Left lung (tissue), 10 donors: ENCODE measurements around the gene CST3. TPM values are rescaled to one million over a fixed set of nuclear protein-coding genes. Genes with fewer than 3 reads are reported as not detected.
"Not testable (repeated sequence)": the region's sequence is repeated elsewhere in the genome, so short reads cannot be mapped to it uniquely, and the experiment has no call there.

Source experiments
- ATAC-seq: fragments of 200-7000 bp; cut with Tn5 transposase; one replicate; pipeline ENCODE4 v1.9.1; 2020; ENCODE audit warnings: moderate library complexity
- DNase-seq, 4 donors: peaks; one replicate each; pipeline ENCODE4 v3.0.0-alpha.2; 2013 to 2020
- H3K27ac ChIP-seq, 2 donors: fragments of 200-600 bp; sonication (generic) in 1 of 2; one replicate each; pipeline versions ENCODE4 v1.5.0 to v1.8.0; 2020 to 2021
- H3K27me3 ChIP-seq, 2 donors: fragments of 200-600 bp; sonication (generic) in 1 of 2; one replicate each; pipeline versions ENCODE4 v1.5.0 to v1.8.0; 2020 to 2021
- H3K36me3 ChIP-seq, 2 donors: fragments of 200-600 bp; sonication (generic) in 1 of 2; one replicate each; pipeline versions ENCODE4 v1.5.0 to v1.8.0; 2020 to 2021
- H3K4me1 ChIP-seq, 2 donors: fragments of 200-600 bp; one replicate each; pipeline ENCODE4 v1.8.0; 2021
- H3K4me3 ChIP-seq, 2 donors: fragments of 200-600 bp; sonication (generic) in 1 of 2; one replicate each; pipeline versions ENCODE4 v1.5.0 to v1.8.0; 2020 to 2021; ENCODE audit warnings: mild to moderate bottlenecking in 1 of 2
- H3K9me3 ChIP-seq, 2 donors: fragments of 200-600 bp; sonication (generic) in 1 of 2; one replicate each; pipeline versions ENCODE4 v1.5.0 to v1.8.0; 2020 to 2021
- CTCF ChIP-seq, 2 donors: fragments of 200-600 bp; sonication (generic) in 1 of 2; IDR thresholded peaks; one replicate each; pipeline versions ENCODE4 v1.5.0 to v1.8.0; 2021; ENCODE audit warnings: antibody characterized with exemption in 2 of 2
- intact Hi-C, 2 donors: fragments of 100-400 bp; cut with DNase I; formaldehyde crosslinking; loops; one replicate each; pipeline versions ENCODE4 v1.11.2 to v1.14.2; 2022
- polyA plus RNA-seq, 6 donors: library from polyadenylated mRNA; unstranded; fragments of 120-200 nt; gene quantifications; one replicate each; pipeline ENCODE4 v1.2.1, GENCODE V29; 2013; ENCODE audit not compliant: insufficient read length in 6 of 6
- total RNA-seq, 2 donors: library from RNA; stranded (reverse); fragmentation: NEBNext Ultra II Directional; extraction: Animal tissue kit (Norgen Biotek cat#: 25700); gene quantifications; one replicate each; pipeline ENCODE4 v1.2.1, GENCODE V29; 2021
- donor health status: DM: no; HTN: yes; CAD: no.
- donor health status: DM: no; HTN: no; CAD: no.

CST3 gene
- total and polyA plus RNA-seq, 8 donors, result 145 to 714 (median 163) TPM

- H3K4me3 ChIP-seq, result no peak overlapping the region
- no peaks in the 10 kb centered on the region for H3K9me3 ChIP-seq
- no peak for TF ChIP-seq CTCF (IDR thresholded peaks at IDR 0.05)
- peaks cover 0 to 10% of the 10 kb centered on the region in 2 donors for H3K4me1 ChIP-seq
- intact Hi-C loops, result no loop called here
- no peak for ATAC-seq
- no peaks in the 10 kb centered on the region for H3K27me3 ChIP-seq
- DNase-seq, result no peak
- H3K27ac ChIP-seq, result peak overlapping the region; percentile 82
- H3K36me3 ChIP-seq, result no peaks in the 10 kb centered on the region
Measured at GRCh38 chr20:23623666-23624323, 14.0 kb downstream of the CST3 start.

- Histone ChIP-seq H3K36me3 (no peaks in the 10 kb centered on the region), H3K27me3 (no peaks in the 10 kb centered on the region), H3K4me1 (peaks cover 0 to 10% of the 10 kb centered on the region in 2 donors), H3K4me3 (peak overlapping the region in 1 of 2 donors; percentile 16), H3K27ac (peak overlapping the region; percentile 82), H3K9me3 (no peaks in the 10 kb centered on the region)
- ATAC-seq (peak; percentile 93), DNase-seq (peak in 2 of 4 donors; percentile 74 to 90)
- TF ChIP-seq CTCF (IDR thresholded peaks at IDR 0.05), result no peak
- intact Hi-C loops, result no loop called here
Measured at GRCh38 chr20:23622839-23623343, 14.9 kb downstream of the CST3 start.

GRCh38 chr20:23622401-23622800, 15.4 kb downstream of the CST3 start:
- DNase-seq, H3K4me3 ChIP-seq, H3K9me3 ChIP-seq, intact Hi-C loops, H3K4me1 ChIP-seq, H3K36me3 ChIP-seq, H3K27me3 ChIP-seq, ATAC-seq: not testable (repeated sequence)
- H3K27ac ChIP-seq, result peak overlapping the region; percentile 82

GRCh38 chr20:23620670-23621386, 16.9 kb downstream of the CST3 start:
- H3K4me1 ChIP-seq, H3K36me3 ChIP-seq, H3K9me3 ChIP-seq, H3K27me3 ChIP-seq, DNase-seq, intact Hi-C loops, H3K4me3 ChIP-seq, H3K27ac ChIP-seq, ATAC-seq: not testable (repeated sequence)

- no peaks in the 10 kb centered on the region for H3K9me3 ChIP-seq
Measured at GRCh38 chr20:23614163-23614562, 23.6 kb downstream of the CST3 start.

More at GRCh38 chr20:23614163-23614562, 23.6 kb downstream of the CST3 start:
- no peak for ATAC-seq
- Histone ChIP-seq H3K27me3 (no peaks in the 10 kb centered on the region), H3K4me3 (no peak overlapping the region), H3K27ac (no peak overlapping the region), H3K36me3 (no peaks in the 10 kb centered on the region), H3K4me1 (no peaks in the 10 kb centered on the region)
- no peak for DNase-seq
- no peak for TF ChIP-seq CTCF (IDR thresholded peaks at IDR 0.05)
- intact Hi-C loops, result no loop called here
